CD4-positive, alpha-beta T cell treated with Interleukin-15 for 1 hour (primary cell): ENCODE results near the gene DRGX.

Source experiments
- DNase-seq: peaks from one replicate; pipeline ENCODE4 v3.0.0-alpha.2; 2020

The DRGX gene

DNA sequence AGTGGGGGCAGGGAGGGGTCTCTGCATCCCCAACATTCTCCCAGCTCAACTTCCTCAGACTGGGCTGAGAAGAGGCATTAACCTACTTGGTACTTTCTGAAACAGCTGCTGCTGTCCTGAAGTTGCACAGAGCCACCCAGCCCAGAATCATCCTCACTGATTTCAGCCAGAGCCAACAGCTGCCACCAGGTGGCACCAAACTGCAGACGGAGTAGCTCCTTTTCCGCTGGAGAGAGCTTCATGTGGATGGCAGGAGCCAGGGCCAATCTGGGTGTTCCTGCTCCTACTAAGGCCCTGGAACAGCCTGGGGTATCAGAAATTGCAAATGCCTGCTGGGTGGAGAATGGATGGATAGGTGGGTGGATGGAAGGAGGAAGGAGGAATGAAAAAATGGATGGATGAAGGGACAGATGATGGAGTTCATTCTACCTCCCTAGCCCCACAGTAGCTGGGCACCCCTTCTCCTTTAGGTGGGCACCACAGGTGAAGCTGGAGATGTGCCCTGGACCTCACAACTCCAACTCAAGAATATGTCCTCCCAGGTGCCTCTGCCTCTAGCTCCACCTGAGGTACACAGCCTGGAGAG is 11.8 kb upstream of the DRGX start:
- DNase-seq = peak; percentile 55

DNA sequence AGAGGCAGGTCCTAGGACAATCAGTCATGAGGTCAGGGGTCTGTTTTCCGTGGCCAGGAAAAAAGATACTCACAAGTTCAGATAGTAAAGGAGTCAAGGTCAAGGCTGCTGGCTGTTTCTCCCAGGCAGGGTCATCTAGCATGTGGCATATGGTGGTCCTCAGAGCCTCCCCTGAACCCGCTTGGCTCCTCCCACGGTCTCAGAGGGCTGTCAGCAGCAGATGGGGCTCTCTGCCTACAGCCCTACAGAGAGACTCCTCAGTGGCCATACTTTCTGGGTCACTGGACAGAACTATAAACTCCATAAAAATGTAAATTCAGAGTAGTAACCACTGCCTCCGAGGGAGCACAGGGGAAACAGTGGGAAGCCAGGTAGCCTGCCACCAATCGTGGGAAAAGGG is 11.3 kb upstream of the DRGX start:
- DNase-seq = no peak

DNA sequence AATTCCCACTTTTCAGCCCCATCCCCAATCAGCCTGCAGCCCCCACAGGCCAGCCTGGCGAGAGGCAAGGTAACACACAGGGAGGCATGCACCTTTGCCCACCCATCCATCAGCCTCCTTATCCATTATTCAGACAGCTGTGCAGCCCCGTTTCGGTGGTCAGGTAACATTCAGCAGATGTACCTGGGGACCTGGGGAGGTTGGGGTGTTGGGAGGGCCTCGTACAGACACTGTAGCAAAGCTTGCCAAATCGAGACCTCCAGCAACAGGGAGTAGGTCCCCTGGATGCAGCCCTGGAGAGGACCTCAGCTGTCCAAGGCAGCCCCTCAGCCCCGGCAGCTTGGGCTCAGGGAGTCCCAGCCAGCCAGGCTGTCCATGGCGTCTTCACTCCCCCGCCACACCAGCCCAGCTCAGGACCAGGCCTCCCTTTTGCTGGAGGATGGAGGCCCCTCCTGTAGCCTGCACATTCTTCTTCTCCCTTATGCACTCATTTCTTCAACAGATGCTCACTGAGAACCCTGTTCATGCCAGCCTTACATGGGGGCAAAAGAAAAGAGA is 8.5 kb upstream of the DRGX start:
- DNase-seq = no peak

DNA sequence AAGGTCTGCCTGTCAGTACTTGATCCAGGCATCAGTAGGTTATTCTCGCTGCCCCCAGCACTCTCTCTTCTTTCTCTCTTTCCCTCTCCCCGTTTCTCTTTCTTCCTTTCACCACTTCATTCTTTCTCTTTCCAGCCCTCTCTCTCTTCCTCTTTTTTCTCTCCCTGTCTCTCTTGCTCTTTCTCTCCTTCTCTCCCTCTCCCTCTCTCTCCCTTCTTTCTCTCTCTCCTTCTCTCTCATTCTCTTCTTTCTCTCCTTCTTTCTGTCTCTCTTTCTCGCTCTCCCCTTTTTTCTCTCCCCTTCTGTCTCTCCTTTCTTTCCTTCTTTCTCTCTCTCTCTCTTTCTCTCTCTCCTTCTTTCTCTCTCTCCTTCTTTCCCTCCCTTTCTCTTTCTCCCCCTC is 7.5 kb upstream of the DRGX start:
- no peak for DNase-seq

DNA sequence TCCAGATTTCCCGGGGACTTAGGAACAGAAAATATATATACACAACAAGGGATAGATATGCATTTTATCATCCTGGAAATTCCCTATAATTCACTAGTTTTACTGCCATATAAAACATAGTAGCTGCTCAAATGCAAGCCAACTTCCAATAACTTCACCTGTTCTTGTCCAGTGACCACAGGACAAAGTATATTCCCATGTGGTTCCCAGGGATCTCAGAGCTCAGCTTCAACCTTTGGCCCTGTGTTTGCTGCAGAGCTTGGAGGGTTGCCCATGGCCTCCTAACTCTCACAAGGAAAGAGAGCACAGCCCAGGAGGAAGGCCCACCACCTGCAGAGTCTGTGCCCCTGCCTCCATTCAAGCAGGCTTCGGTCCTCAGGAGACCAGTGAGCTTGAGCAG is 4.5 kb upstream of the DRGX start:
- DNase-seq = no peak

DNA sequence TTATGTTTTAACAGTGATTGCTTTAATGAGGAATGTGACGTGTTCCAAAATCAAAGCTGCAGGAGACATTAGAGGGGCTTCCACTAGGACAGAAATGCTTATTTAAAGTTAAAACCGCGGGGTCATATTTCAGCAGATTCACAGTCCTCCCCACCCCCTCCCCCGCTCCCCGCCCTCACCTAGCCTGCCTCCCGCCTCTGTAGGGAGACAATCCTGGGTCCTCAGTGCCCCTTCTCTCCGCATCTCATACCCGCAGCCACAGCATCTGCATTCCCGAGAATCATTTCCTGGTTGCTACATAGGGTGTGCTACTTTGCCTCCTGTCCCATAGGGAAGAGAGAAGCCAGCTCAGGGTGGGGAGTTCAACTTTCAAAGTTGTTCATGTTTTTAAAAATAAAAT is 3.1 kb upstream of the DRGX start:
- no peak for DNase-seq

DNA sequence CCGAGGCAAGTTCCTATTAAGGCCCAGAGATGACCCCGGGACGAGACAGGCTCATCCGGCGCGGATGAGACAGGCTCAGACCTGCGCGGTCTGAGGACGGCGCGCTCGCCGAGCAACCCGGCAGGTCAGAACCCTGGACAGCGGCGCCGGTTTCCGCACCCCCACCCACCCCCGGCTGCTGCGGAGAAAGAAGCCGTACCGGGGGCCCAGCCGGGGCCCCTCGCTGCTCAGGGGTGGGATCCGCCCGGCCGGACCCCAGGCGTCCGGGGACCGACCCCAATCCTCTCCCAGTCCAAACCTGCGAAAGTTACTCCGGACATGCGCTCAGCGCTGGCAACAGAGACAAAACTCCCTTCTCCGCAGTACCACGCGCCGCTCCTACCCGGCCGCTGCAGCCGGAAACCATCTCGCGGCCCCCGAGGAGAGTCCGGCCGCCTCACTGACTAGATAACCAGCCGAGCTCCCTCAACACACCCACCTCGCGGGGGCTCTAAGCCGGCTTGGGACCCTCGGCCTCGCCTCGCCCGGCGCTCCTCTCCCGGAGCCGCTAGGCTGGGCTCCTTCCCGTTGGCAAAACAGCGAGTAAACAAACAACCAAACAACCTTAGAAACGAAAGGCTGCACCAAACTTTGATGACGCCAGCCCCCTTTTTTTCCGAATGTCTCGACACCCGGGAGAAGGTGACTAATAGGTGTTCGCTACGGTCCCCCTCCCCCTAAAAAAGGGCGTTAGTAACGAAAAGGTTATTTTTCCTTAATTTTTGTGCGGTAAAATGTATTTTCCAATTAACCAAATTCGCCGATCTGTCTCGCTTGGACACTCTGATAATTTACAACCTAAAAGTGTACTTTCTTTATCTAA is 2.3 kb upstream of the DRGX start:
- peak; percentile 28 for DNase-seq

DNA sequence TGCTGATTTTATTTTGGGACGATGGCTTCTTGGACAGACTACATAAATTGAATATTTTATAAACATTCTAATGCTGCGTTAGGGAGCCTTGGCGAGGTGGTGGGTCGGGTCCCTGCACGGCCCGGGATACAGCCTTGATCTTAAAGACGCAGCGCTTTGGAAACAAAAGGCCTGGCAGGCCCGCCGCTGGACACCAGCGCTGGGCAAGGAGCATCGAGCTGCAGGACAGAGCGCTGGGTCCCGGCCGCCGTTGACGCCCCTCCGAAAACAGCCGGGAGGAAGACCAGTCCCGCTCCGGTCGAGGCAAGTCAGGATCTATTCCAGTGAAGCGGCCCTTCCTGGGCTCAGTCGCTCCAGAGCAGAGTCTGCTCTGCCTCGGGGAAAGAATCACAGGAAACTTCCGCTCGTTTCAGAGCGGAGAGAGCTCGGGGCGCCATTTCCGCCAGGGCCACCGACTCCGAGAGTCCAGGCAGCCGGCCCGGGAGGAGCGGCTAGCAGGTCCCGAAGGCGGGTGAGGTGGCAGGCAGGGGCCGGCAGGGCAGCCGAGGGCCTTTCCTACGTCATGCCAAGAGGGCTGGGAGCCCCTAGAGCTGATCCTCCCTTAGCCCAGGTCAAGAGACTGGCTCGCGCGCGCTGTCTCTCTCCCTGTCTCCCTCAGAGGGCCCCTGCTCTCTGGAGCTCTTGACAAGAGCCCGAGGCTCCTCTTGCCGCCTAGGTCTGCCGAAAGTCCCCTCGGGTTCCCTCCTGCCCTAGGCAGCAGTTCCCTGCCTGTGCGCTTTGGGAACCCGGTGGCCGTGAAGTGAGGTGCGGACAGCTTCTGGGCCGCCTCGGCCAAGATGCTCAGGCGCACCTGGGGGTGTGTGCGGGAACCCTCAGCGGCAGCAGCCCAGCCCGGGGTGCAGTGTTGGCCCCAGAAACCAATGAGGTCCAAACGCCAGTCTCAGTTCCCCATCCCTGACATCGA is 1.4 kb upstream of the DRGX start:
- no peak for DNase-seq

DNA sequence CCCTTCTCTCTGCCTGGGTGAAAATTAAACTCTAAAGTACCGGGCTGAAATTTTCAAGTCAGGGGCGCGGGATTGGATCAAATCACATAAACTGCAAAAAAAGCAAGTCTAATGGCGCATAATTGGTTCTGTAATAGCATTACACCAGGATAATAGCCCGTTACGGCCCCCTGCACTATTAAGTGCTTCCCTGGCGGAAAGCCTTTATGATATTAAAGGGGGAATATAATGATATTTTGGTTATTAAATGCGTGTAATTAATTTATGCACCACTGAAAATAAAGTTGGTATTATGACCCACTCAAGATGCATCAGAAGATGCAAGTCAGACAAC is 744 bp upstream of the DRGX start:
- DNase-seq = no peak

DNA sequence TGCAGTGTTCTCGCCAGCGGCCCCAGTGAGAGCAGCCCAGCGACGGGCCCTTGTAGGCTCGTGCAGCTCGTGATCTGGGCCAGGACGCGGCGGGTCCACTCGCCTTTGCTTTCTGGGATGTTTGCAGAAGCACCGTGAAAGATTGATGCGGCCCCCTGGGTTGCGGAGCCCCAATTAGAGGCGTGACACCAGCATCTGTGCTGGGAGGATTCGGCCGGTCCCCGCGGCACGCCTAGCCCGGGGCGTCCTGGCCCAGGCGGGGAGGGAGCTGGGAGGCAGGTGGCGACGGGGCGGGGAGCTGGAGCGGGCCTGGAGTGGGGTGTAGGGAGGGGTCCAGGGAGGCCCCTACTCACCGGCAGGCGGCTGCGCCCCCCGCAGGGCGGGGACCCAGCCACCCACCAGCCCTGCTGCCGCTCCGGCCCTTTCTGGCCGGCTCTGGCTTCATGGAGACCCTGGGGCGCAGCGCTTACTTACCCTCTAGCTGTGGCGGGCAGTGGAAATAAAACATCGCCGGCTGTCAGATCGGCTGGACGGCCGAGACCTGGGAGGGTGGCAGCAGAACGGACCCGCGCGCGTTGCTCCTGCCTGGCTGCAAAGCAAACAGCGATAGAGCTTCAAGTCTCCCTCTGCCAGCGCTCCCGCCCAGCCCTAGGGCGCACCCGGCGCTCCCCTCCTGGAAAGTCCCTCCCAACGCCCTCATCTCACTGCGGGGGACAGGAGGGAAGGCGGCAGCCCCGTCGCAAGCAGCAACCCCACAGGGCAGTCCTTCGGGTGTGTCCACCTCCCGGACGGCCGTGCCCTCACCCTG is 752 bp downstream of the DRGX start:
- no peak for DNase-seq

DNA sequence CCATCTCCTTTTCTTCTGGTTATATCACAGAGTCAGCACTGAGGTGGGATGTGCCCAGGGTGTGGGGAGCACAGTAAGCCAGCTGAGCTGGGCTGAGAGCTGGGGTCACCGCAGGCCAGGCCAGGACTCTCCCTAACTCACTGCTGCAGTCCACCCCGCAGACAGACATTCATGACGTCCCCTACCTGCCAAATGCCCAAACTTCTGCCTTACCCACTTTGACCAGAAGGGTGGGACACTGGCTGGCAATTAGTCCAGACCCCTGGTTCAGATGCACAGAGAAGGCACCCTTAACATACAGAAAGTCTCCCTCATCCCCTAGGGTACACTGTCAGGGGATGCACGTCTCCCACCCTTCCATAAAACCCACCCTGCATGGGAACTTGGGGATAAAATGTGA is 2.1 kb downstream of the DRGX start:
- no peak for DNase-seq

DNA sequence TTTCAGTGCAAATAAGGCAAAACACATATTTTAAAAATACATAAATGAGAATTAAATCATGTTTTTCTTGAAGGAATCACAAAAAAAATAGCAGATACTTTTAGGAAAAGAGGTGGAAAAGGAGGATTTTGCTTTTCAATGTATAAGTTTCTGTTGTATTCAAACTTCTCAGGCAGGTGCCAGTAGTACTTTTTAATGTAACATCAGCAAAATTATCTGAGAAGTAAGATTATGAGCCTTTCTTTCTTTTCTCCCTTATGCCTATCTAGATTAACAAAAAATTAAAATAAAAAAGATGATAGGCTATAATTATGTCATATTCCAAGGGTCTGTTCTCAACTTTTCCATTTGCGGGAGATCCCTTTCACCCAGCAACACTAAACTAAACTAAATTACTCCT is 2.6 kb downstream of the DRGX start:
- DNase-seq = no peak

DNA sequence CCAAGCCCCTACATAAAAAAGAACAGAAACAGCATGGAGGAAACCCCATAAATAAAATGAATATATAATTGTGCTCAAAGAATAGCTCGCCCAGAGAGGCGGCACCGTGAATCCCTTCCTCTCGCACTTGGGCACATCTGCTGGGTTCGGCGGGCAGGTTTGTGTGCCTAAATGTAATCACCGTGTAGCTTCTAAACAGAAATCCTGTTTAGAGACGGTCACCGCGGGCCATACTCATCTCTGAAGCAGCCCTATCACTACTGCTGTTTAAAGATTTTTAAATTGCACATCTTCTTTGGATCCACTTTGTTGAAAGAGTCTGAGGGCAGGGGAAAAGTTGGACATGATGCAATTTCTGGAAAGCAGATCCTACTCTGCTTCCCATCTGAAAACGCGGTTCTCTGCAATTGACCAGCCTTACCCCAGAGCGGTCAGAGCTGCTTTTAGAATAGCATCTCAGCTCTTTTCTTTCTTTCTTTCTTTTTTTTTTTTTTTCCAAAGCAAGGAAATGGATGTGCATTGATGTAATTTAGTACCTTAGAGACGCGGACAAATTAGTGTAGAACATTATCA is 6.4 kb downstream of the DRGX start:
- no peak for DNase-seq

DNA sequence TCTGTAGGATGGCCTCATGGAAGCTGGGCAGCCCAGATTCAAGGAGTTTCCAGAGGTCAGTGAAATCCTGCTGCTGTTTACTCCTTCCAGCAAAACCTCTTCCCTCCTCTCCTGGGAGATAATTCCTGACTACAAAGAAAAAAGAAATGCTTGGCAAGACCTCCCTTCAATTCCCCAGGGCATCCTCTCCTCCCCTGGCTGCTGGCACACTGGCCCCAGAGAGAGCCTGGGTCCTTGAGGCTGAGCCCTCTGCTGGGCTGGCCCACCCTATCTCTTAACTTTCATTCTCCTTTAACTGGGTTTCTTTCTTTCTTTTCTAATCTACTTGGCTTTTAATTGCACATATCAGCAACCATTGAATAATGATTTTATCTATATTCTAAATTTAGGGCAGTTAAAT is 7.7 kb downstream of the DRGX start:
- no peak for DNase-seq

DNA sequence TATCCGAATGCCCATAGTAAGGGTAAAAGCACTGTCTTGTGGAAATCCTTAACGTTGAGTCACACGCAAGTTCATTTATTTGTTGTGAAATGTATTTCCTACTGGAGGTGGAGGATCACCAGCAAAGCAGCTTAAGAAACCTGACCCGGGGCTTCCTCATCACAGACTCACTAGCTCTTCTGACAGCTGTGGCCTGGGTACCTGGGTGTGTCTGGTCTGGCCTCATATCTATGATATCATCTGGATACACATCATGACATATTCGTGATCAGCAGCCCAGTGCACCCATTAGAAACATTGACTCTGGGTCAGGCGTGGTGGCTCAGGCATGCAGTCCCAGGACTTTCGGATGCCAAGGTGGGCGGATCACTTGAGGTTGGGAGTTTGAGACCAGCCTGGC is 8.8 kb downstream of the DRGX start:
- DNase-seq = no peak

DNA sequence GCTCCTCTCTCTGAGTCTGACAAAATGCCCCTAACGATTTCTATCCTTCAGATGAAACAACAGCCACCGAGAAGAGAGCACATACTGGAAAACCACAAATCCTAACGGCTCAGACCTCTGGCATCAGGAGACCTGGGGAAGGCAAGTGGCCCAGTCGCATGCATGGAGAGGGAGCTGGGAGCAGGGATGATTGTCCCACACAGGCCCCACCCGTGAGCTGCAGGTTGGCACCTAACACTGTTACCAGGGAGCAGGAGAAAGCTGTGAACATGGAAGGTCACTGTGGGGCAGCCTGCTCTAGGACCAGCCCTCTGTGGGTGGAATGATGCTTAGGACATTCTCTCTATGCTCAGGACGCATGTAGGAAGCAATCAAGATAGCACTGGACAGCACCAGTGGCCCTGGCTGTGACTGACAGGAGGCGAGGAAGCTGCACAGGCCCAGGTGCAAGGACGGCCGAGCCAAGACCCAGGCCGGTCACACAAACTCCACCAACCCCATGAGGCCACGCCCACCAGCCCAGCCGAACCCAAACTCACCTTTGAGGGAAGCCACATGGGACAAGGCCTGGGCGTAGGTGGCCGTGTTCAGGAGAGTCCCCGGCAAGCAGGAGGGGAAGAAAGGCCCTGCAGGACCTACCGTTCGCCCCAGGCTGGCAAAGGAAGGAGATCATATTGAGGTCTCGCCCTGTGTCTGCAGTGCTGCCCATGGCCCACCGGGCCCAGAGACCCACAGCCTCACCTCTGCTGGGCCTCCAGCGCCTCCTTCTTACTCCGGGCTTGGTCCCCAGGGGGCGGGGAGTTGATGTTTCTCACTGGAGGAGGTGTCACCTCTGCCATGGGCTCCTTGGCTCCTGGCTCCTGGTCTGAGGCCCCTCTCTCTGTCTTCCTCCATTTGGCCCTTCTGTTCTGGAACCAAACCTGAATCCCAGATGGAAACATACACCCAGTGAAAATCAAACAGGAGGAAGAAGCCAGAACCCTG is 9.7 kb downstream of the DRGX start:
- no peak for DNase-seq

DNA sequence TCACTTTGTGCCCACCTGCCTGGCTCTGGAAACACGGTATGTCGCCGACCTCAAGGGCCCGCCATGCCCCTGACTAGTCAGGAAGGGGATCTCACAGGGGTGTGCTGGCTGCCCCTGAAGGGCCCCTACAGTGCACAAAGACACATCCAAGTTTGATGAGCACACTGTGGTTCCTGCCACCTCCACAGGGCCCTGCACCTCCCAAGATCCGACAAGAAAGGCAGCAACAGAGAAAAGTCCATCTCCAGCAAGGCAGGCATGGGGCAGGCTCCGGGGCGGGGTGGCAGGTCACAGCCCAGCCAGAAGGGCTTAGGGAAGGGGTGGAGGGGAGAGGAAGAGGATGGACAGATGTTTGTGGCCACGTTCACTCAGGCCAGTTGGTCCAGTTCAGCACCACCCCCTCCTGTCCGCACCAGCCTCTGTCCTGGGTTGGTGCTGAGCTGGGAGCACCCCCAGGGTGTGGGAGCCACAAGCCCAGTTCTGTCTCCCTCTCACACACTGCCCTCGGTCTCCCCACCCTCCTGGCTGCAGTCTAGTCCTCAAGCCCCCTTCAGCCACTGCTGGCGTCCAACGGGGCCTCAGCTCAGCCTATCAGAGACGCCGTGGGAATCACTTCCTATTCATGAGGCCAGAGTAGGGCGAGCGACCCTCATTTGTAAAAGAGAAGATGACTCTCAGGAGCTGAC is 11.5 kb downstream of the DRGX start:
- no peak for DNase-seq

DNA sequence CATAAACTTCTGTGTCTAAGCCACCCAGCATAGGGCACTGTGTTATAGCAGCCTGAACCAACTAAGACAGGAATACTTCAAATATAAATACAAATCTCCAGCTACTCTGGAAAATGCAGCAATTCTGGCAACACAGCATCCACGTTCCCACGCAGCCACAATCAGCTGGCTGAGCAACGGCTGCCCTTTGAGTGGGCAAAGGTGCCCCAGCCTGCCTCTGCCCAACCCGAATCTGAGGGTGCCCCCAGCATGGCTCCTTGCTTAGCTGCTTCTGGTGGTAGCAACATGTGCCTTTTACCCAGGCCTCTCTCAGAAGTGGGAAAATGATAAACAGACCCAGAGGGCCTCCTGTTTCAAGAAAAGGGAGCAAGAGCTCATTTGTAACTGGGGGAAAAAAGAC is 12.0 kb downstream of the DRGX start:
- DNase-seq = no peak

DNA sequence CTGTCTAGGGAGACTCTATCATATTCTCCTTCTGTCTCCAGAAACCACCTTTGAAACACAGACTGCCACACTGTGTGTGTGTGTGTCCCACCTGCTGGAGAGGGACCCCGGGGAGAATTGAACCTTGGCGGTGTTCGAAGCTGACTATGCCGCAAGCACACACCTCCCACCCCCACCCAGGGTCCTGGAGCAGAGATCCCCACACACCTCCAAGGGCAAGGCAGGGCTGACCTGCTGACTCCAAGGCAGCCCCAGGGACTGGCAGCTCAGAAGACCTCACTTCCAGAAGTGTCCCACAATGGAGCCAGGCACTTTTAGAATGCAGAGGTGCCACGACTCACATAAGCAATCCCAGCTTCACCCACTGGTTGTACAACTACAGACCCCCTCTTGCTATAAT is 13.1 kb downstream of the DRGX start:
- DNase-seq = no peak

DNA sequence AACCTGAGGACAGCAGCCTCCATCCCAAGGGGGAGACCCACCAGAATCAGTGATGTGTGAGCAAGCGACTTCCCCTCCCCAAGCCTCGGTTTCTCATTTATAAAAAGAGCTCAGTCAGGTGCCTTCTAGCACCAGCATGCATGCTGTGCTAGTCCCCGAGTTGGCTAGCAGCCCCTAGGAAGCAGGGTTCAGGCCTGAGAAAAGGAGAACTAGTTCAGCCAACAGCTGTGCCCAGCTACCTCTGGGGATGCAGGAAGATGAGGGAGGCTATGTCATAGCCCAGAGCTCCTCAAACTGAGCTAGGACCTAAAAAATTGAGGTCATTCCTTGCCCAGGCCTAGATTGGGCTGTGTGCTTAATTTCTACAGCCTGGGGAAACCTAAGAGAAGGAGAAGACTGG is 13.7 kb downstream of the DRGX start:
- DNase-seq = no peak
